ENCODE measurements around the gene GRAMD1B. TPM values are rescaled to one million over a fixed set of nuclear protein-coding genes. Genes with fewer than 3 reads are reported as not detected.

Gene GRAMD1B
- total and polyA plus RNA-seq, 2 donors from 2014 or later: 4.4 to 18.2 TPM

- Histone ChIP-seq H3K27ac (ENCODE audit: low read depth in 2 of 2, low read length in 2 of 2) (no peak overlapping the region), H3K4me3 (ENCODE audit: low read length in 3 of 3) (no peak overlapping the region), H3K36me3 (ENCODE audit: control insufficient read depth in 2 of 3, insufficient read depth in 3 of 3, low read length in 3 of 3) (no peaks in the 10 kb centered on the region), H3K27me3 (ENCODE audit: control insufficient read depth, insufficient read depth, low read length) (no peaks in the 10 kb centered on the region), H3K9ac (ENCODE audit: low read length in 3 of 3) (no peak overlapping the region), H3K4me1 (ENCODE audit: control insufficient read depth in 2 of 3, insufficient read depth in 2 of 3, low read depth in 1 of 3, low read length in 3 of 3) (no peaks in the 10 kb centered on the region), H3K9me3 (ENCODE audit: control insufficient read depth in 2 of 3, insufficient read depth in 1 of 3, low read length in 3 of 3) (no peaks in the 10 kb centered on the region)
- intact Hi-C loops (cut with DNase I): no loop called here
- no peak for TF ChIP-seq CTCF (IDR thresholded peaks at IDR 0.05; ENCODE audit: borderline replicate concordance, extremely low read depth, insufficient read depth)
- no peak for DNase-seq
- no peak for FAIRE-seq
Measured at GRCh38 chr11:123527526-123527925, 97.5 kb downstream of the GRAMD1B start.

GRCh38 chr11:123527947-123528346 lies 97.9 kb downstream of the GRAMD1B start:
- DNase-seq: no peak
- intact Hi-C loops (cut with DNase I): no loop called here
- no peaks in the 10 kb centered on the region for H3K36me3 ChIP-seq (ENCODE audit: control insufficient read depth in 2 of 3, insufficient read depth in 3 of 3, low read length in 3 of 3)
- no peaks in the 10 kb centered on the region for H3K9me3 ChIP-seq (ENCODE audit: control insufficient read depth in 2 of 3, insufficient read depth in 1 of 3, low read length in 3 of 3)
- H3K4me1 ChIP-seq (ENCODE audit: control insufficient read depth in 2 of 3, insufficient read depth in 2 of 3, low read depth in 1 of 3, low read length in 3 of 3): no peaks in the 10 kb centered on the region
- TF ChIP-seq CTCF (IDR thresholded peaks at IDR 0.05; ENCODE audit: borderline replicate concordance, extremely low read depth, insufficient read depth): no peak
- H3K27me3 ChIP-seq (ENCODE audit: control insufficient read depth, insufficient read depth, low read length): no peaks in the 10 kb centered on the region
- no peak overlapping the region for H3K4me3 ChIP-seq (ENCODE audit: low read length in 3 of 3)
- H3K27ac ChIP-seq (ENCODE audit: low read depth in 2 of 2, low read length in 2 of 2): no peak overlapping the region
- H3K9ac ChIP-seq (ENCODE audit: low read length in 3 of 3): no peak overlapping the region
- FAIRE-seq: no peak

- Histone ChIP-seq H3K4me3 (ENCODE audit: low read length in 3 of 3) (no peak overlapping the region), H3K4me1 (ENCODE audit: control insufficient read depth in 2 of 3, insufficient read depth in 2 of 3, low read depth in 1 of 3, low read length in 3 of 3) (peaks cover 0 to 2% (median 0%) of the 10 kb centered on the region in 3 donors), H3K36me3 (ENCODE audit: control insufficient read depth in 2 of 3, insufficient read depth in 3 of 3, low read length in 3 of 3) (no peaks in the 10 kb centered on the region), H3K9ac (ENCODE audit: low read length in 3 of 3) (no peak overlapping the region), H3K27ac (ENCODE audit: low read depth in 2 of 2, low read length in 2 of 2) (no peak overlapping the region), H3K9me3 (ENCODE audit: control insufficient read depth in 2 of 3, insufficient read depth in 1 of 3, low read length in 3 of 3) (no peaks in the 10 kb centered on the region), H3K27me3 (ENCODE audit: control insufficient read depth, insufficient read depth, low read length) (no peaks in the 10 kb centered on the region)
- no peak for DNase-seq
- no peak for FAIRE-seq
- intact Hi-C loops (cut with DNase I): no loop called here
- TF ChIP-seq CTCF (IDR thresholded peaks at IDR 0.05; ENCODE audit: borderline replicate concordance, extremely low read depth, insufficient read depth): no peak
Measured at GRCh38 chr11:123531325-123531724, 101.3 kb downstream of the GRAMD1B start.

- Histone ChIP-seq H3K27ac (ENCODE audit: low read depth in 2 of 2, low read length in 2 of 2) (no peak overlapping the region), H3K9ac (ENCODE audit: low read length in 3 of 3) (no peak overlapping the region), H3K4me3 (ENCODE audit: low read length in 3 of 3) (no peak overlapping the region), H3K27me3 (ENCODE audit: control insufficient read depth, insufficient read depth, low read length) (no peaks in the 10 kb centered on the region), H3K36me3 (ENCODE audit: control insufficient read depth in 2 of 3, insufficient read depth in 3 of 3, low read length in 3 of 3) (no peaks in the 10 kb centered on the region), H3K4me1 (ENCODE audit: control insufficient read depth in 2 of 3, insufficient read depth in 2 of 3, low read depth in 1 of 3, low read length in 3 of 3) (peaks cover 0 to 2% (median 0%) of the 10 kb centered on the region in 3 donors), H3K9me3 (ENCODE audit: control insufficient read depth in 2 of 3, insufficient read depth in 1 of 3, low read length in 3 of 3) (no peaks in the 10 kb centered on the region)
- FAIRE-seq: no peak
- intact Hi-C loops (cut with DNase I): no loop called here
- no peak for DNase-seq
- no peak for TF ChIP-seq CTCF (IDR thresholded peaks at IDR 0.05; ENCODE audit: borderline replicate concordance, extremely low read depth, insufficient read depth)
Measured at GRCh38 chr11:123532131-123532530, 102.1 kb downstream of the GRAMD1B start.

Data from kidney (tissue), 14 donors.